HG03196 (cell line): Measurements from ENCODE around the gene ABCA4.

Experiments used
- ATAC-seq: cut with Tn5 transposase; IDR thresholded peaks from one replicate; pipeline ENCODE4 v1.9.1; 2021; ENCODE audit not compliant: unreplicated experiment

Gene ABCA4

GRCh38 chr1:94105581-94105952 lies 15.4 kb downstream of the ABCA4 start:
- ATAC-seq = no peak

GRCh38 chr1:94104776-94105580 lies 16.0 kb downstream of the ABCA4 start:
- ATAC-seq = no peak

- no peak for ATAC-seq
Observed at GRCh38 chr1:94104127-94104684, 16.7 kb downstream of the ABCA4 start.

GRCh38 chr1:94103608-94104007 lies 17.3 kb downstream of the ABCA4 start:
- ATAC-seq = no peak

- no peak for ATAC-seq
Observed at GRCh38 chr1:94101613-94102525, 19.1 kb downstream of the ABCA4 start.

- ATAC-seq = no peak
Observed at GRCh38 chr1:94100785-94101612, 19.9 kb downstream of the ABCA4 start.

GRCh38 chr1:94100129-94100784 lies 20.7 kb downstream of the ABCA4 start:
- ATAC-seq = no peak

GRCh38 chr1:94099303-94099702 lies 21.6 kb downstream of the ABCA4 start:
- no peak for ATAC-seq

GRCh38 chr1:94098585-94099111 lies 22.3 kb downstream of the ABCA4 start:
- no peak for ATAC-seq

GRCh38 chr1:94096797-94097549 lies 24.0 kb downstream of the ABCA4 start:
- no peak for ATAC-seq

GRCh38 chr1:94095744-94096469 lies 25.0 kb downstream of the ABCA4 start:
- ATAC-seq = no peak

- no peak for ATAC-seq
Observed at GRCh38 chr1:94095112-94095637, 25.8 kb downstream of the ABCA4 start.

GRCh38 chr1:94094469-94095111 lies 26.4 kb downstream of the ABCA4 start:
- no peak for ATAC-seq

GRCh38 chr1:94093996-94094395 lies 27.0 kb downstream of the ABCA4 start:
- ATAC-seq = no peak

GRCh38 chr1:94093396-94093795 lies 27.6 kb downstream of the ABCA4 start:
- no peak for ATAC-seq

GRCh38 chr1:94092210-94092613 lies 28.7 kb downstream of the ABCA4 start:
- ATAC-seq = no peak

- ATAC-seq = no peak
Observed at GRCh38 chr1:94090761-94091160, 30.2 kb downstream of the ABCA4 start.

- no peak for ATAC-seq
Observed at GRCh38 chr1:94087193-94087592, 33.8 kb downstream of the ABCA4 start.
